ENCODE measurements around the gene NDUFV2. TPM values are rescaled to one million over a fixed set of nuclear protein-coding genes. Genes with fewer than 3 reads are reported as not detected.

NDUFV2 gene
- total and polyA plus RNA-seq, 2 of the 13 experiments (the other 11 are each of a cell fraction or from before 2014, with no cell fraction given), result 216 to 299 TPM

GRCh38 chr18:9115984-9116383, 13.5 kb downstream of the NDUFV2 start:
- no peak overlapping the region for H3K4me2 ChIP-seq (ENCODE audit: low read depth, low read length)
- intact Hi-C loops (cut with micrococcal nuclease; ENCODE audit: unreplicated experiment) (no loop called here), in situ Hi-C loops (cut with HindIII; ENCODE audit: extremely low pct_ligation_motif_present, low pct_unique_long_range_greater_than_20kb) (no loop called here)
- H2AFZ ChIP-seq (ENCODE audit: low read length), result no peak overlapping the region
- H3K4me1 ChIP-seq (ENCODE audit: insufficient read depth, low read length), result peaks cover 49% of the 10 kb centered on the region
- H3K9me3 ChIP-seq (ENCODE audit: low read length), result no peaks in the 10 kb centered on the region
- FAIRE-seq, result no peak
- H3K9ac ChIP-seq (ENCODE audit: insufficient read depth, low read depth, low read length), result no peak overlapping the region
- no peak for ATAC-seq
- ChIA-PET POLR2A (interaction anchor here (3.1 kb wide), 1 partner anchor 12 kb away, joined by 13 read pairs; no protein-coding TSS in a partner anchor), CTCF (ENCODE audit: low intra/inter-chr PET ratio, low total read pairs) (no interaction called here)
- peaks cover 3 to 31% of the 10 kb centered on the region in 2 experiments; a peak in 4 of 5 replicates for H3K36me3 ChIP-seq (replicated peaks in 1 of 2; ENCODE audit: control insufficient read depth in 1 of 2, insufficient read depth in 2 of 2, low read length in 2 of 2)
- H3K79me2 ChIP-seq (ENCODE audit: insufficient read depth, low read length), result peaks cover 93% of the 10 kb centered on the region
- H3K27ac ChIP-seq (ENCODE audit: extremely low read length, insufficient read depth, low read length), result no peak overlapping the region
- no TSS peak for BruUV-seq (replicated peaks)
- no peak overlapping the region for H3K4me3 ChIP-seq (replicated peaks in 1 of 3; ENCODE audit: insufficient read depth in 1 of 3, low read depth in 2 of 3, low read length in 3 of 3)
- H4K20me1 ChIP-seq (ENCODE audit: insufficient read depth, low read length), result peaks cover 49% of the 10 kb centered on the region
- DNase-seq (ENCODE audit: low spot score), result no peak
- no peaks in the 10 kb centered on the region for H3K27me3 ChIP-seq (ENCODE audit: control insufficient read depth in 1 of 2, insufficient read depth in 2 of 2, low read length in 2 of 2)
- TF ChIP-seq FOXJ3 (CRISPR knock-in tag; IDR thresholded peaks at IDR 0.05; ENCODE audit: borderline replicate concordance) (no peak), ZFP36L2 (CRISPR knock-in tag; IDR thresholded peaks at IDR 0.05) (no peak), NFKBIZ (CRISPR knock-in tag; IDR thresholded peaks at IDR 0.05) (no peak), PHF20 (CRISPR knock-in tag; IDR thresholded peaks at IDR 0.05) (no peak), KDM4B (CRISPR knock-in tag; IDR thresholded peaks at IDR 0.05) (no peak), CCDC6 (CRISPR knock-in tag; IDR thresholded peaks at IDR 0.05) (no peak), ZNF530 (CRISPR knock-in tag; IDR thresholded peaks at IDR 0.05; ENCODE audit: low read depth) (no peak), ZNF142 (CRISPR knock-in tag; IDR thresholded peaks at IDR 0.05) (no peak), ZNF180 (CRISPR knock-in tag; IDR thresholded peaks at IDR 0.05; ENCODE audit: borderline replicate concordance, low read depth) (no peak), LRRFIP1 (CRISPR knock-in tag; conservative IDR thresholded peaks at IDR 0.05) (no peak), BCLAF1 (IDR thresholded peaks at IDR 0.05) (no peak), ZNF24 (IDR thresholded peaks at IDR 0.05) (no peak), CAMTA2 (CRISPR knock-in tag; IDR thresholded peaks at IDR 0.05; ENCODE audit: borderline replicate concordance) (no peak), ZNF768 (CRISPR knock-in tag; IDR thresholded peaks at IDR 0.05) (no peak), RFX5 (IDR thresholded peaks at IDR 0.05; ENCODE audit: low read depth, low read length) (no peak)
